Activated T-cell treated with anti-CD3 and anti-CD28 coated beads, Interleukin-2, amount 50 U/mL, for 1 hour (primary cell): Measurements from ENCODE around the gene TRMT112.

Experiments used
- DNase-seq: peaks from one replicate; pipeline ENCODE4 v3.0.0-alpha.2; 2020

The TRMT112 gene

GRCh38 chr11:64306563-64306875 lies 10.8 kb downstream of the TRMT112 start:
- no peak for DNase-seq

GRCh38 chr11:64305691-64306562 lies 11.4 kb downstream of the TRMT112 start:
- peak; percentile 72 for DNase-seq

- peak; percentile 100 for DNase-seq
These were observed 12.2 kb downstream of the TRMT112 start, which contains the start of gene ESRRA for GRCh38 chr11:64305075-64305690. Gene ESRRA, plus strand, starts transcription at chr11:64305524. Its CDS starts 1,656 bp downstream, at chr11:64307180.

- DNase-seq = peak; percentile 93
These were observed 12.9 kb downstream of the TRMT112 start for GRCh38 chr11:64304316-64305072.

GRCh38 chr11:64304032-64304315 lies 13.4 kb downstream of the TRMT112 start:
- no peak for DNase-seq

- DNase-seq = no peak
These were observed 14.0 kb downstream of the TRMT112 start for GRCh38 chr11:64303109-64304031.

GRCh38 chr11:64299847-64300648 lies 17.3 kb downstream of the TRMT112 start, which contains the start of gene CATSPERZ:
Gene CATSPERZ, plus strand, starts transcription at chr11:64300358. Its CDS starts 53 bp downstream, at chr11:64300411.
- peak; percentile 44 for DNase-seq

- no peak for DNase-seq
These were observed 18.2 kb downstream of the TRMT112 start for GRCh38 chr11:64298966-64299846.

- DNase-seq = no peak
These were observed 19.5 kb downstream of the TRMT112 start for GRCh38 chr11:64297699-64298358.

GRCh38 chr11:64296830-64297698 lies 20.3 kb downstream of the TRMT112 start:
- no peak for DNase-seq

GRCh38 chr11:64296236-64296635 lies 21.1 kb downstream of the TRMT112 start:
- no peak for DNase-seq

- no peak for DNase-seq
These were observed 21.6 kb downstream of the TRMT112 start for GRCh38 chr11:64295760-64296159.

- no peak for DNase-seq
These were observed 22.6 kb downstream of the TRMT112 start for GRCh38 chr11:64294774-64295173.

GRCh38 chr11:64292460-64293254 lies 24.7 kb downstream of the TRMT112 start:
- DNase-seq = no peak

- DNase-seq = no peak
These were observed 25.5 kb downstream of the TRMT112 start for GRCh38 chr11:64291752-64292459.

GRCh38 chr11:64291262-64291751 lies 26.1 kb downstream of the TRMT112 start, which contains the start of gene KCNK4:
Gene KCNK4, plus strand, starts transcription at chr11:64291302. Its CDS starts 1,717 bp downstream, at chr11:64293019.
- no peak for DNase-seq
